Breast epithelium (tissue), 4 donors: ENCODE measurements around the gene SAXO1. TPM values are rescaled to one million over a fixed set of nuclear protein-coding genes. Genes with fewer than 3 reads are reported as not detected.
"Not testable (repeated sequence)": the region's sequence is repeated elsewhere in the genome, so short reads cannot be mapped to it uniquely, and the experiment has no call there.

Source experiments
- DNase-seq, 2 donors: peaks; one replicate each; pipeline ENCODE4 v3.0.0-alpha.2; 2019; ENCODE audit warnings: low spot score in 2 of 2
- H3K27ac ChIP-seq, 2 donors: fragments of 200-600 bp; sonication (generic) in 1 of 2; one replicate each; pipeline ENCODE4 v1.5.1; 2016 to 2019; ENCODE audit warnings: mild to moderate bottlenecking in 1 of 2
- H3K27me3 ChIP-seq, 2 donors: fragments of 200-600 bp; sonication (generic) in 1 of 2; one replicate each; pipeline versions ENCODE4 v1.5.1 to v1.6.0; 2017 to 2019; ENCODE audit warnings: control low read depth in 1 of 2, mild to moderate bottlenecking in 1 of 2
- H3K36me3 ChIP-seq: fragments of 200-600 bp; one replicate; pipeline ENCODE4 v1.5.1; 2019
- H3K4me1 ChIP-seq, 2 donors: fragments of 200-600 bp; sonication (generic); one replicate each; pipeline ENCODE4 v1.5.1; 2016 to 2019; ENCODE audit warnings: control low read depth in 1 of 2
- H3K4me3 ChIP-seq, 3 donors: fragments of 200-600 bp; sonication (generic); 1 replicate in 2 of 3; 2 replicates in 1 of 3; pipeline ENCODE4 v1.5.1; 2016 to 2019; ENCODE audit warnings: mild to moderate bottlenecking in 3 of 3, moderate library complexity in 2 of 3
- H3K9me3 ChIP-seq, 2 donors: fragments of 200-600 bp; sonication (generic) in 1 of 2; one replicate each; pipeline ENCODE4 v1.5.1; 2016 to 2019; ENCODE audit warnings: control low read depth in 1 of 2
- CTCF ChIP-seq, 3 donors: fragments of 450-650 bp; IDR thresholded peaks; one replicate each; pipeline ENCODE4 v1.5.1; 2016 to 2017; ENCODE audit warnings: antibody characterized with exemption in 3 of 3, mild to moderate bottlenecking in 3 of 3, moderate library complexity in 3 of 3
- POLR2A ChIP-seq: fragments of 450-650 bp; IDR thresholded peaks from one replicate; pipeline ENCODE4 v1.6.1; 2016; ENCODE audit warnings: antibody characterized with exemption, mild to moderate bottlenecking, moderate library complexity
- POLR2AphosphoS5 ChIP-seq, 3 donors: sonication (generic); formaldehyde crosslinking; IDR thresholded peaks; one replicate each; pipeline ENCODE4 v1.6.1; 2017; ENCODE audit warnings: antibody characterized with exemption in 3 of 3
- intact Hi-C: fragments of 100-400 bp; cut with DNase I; formaldehyde crosslinking; loops from one replicate; pipeline ENCODE4 v1.15.1; 2023; ENCODE audit warnings: low total_unique reads
- total RNA-seq, 3 donors: library from RNA; depleted of rRNA; stranded (reverse); fragments of >200 nt; gene quantifications; one replicate each; pipeline ENCODE4 v1.1.0, GENCODE V29; 2016

Gene SAXO1
- total RNA-seq, 3 donors from 2014 or later = 0.16 to 0.29 TPM; not detected in 1

GRCh38 chr9:18939943-18940342 is 93.1 kb downstream of the SAXO1 start:
- Histone ChIP-seq H3K9me3 (no peaks in the 10 kb centered on the region), H3K4me1 (no peaks in the 10 kb centered on the region), H3K36me3 (no peaks in the 10 kb centered on the region), H3K27me3 (no peaks in the 10 kb centered on the region), H3K4me3 (no peak overlapping the region), H3K27ac (no peak overlapping the region)
- intact Hi-C loops = no loop called here
- TF ChIP-seq POLR2A (no peak), POLR2AphosphoS5 (IDR thresholded peaks at IDR 0.05) (no peak), CTCF (IDR thresholded peaks at IDR 0.05) (no peak)
- DNase-seq = no peak

- H3K36me3 ChIP-seq = no peaks in the 10 kb centered on the region
- H3K9me3 ChIP-seq = no peaks in the 10 kb centered on the region
- intact Hi-C loops = no loop called here
- H3K4me3 ChIP-seq = no peak overlapping the region
- H3K27ac ChIP-seq = no peak overlapping the region
- no peaks in the 10 kb centered on the region for H3K4me1 ChIP-seq
- H3K27me3 ChIP-seq = no peaks in the 10 kb centered on the region
- TF ChIP-seq CTCF (IDR thresholded peaks at IDR 0.05) (no peak), POLR2A (no peak), POLR2AphosphoS5 (IDR thresholded peaks at IDR 0.05) (no peak)
- DNase-seq = no peak
These were observed 96.7 kb downstream of the SAXO1 start for GRCh38 chr9:18936094-18936871.

GRCh38 chr9:18935541-18935940 is 97.5 kb downstream of the SAXO1 start:
- no peaks in the 10 kb centered on the region for H3K36me3 ChIP-seq
- no peak overlapping the region for H3K4me3 ChIP-seq
- no peaks in the 10 kb centered on the region for H3K27me3 ChIP-seq
- intact Hi-C loops = no loop called here
- H3K9me3 ChIP-seq = no peaks in the 10 kb centered on the region
- no peaks in the 10 kb centered on the region for H3K4me1 ChIP-seq
- DNase-seq = no peak
- TF ChIP-seq POLR2AphosphoS5 (IDR thresholded peaks at IDR 0.05) (no peak), POLR2A (no peak), CTCF (IDR thresholded peaks at IDR 0.05) (no peak)
- no peak overlapping the region for H3K27ac ChIP-seq

GRCh38 chr9:18930611-18931010 is 102.4 kb downstream of the SAXO1 start:
- H3K27ac ChIP-seq, H3K36me3 ChIP-seq, H3K4me1 ChIP-seq, H3K9me3 ChIP-seq, H3K4me3 ChIP-seq, intact Hi-C loops, H3K27me3 ChIP-seq, DNase-seq: not testable (repeated sequence)

- no peak overlapping the region for H3K27ac ChIP-seq
- H3K27me3 ChIP-seq = no peaks in the 10 kb centered on the region
- DNase-seq = no peak
- no peaks in the 10 kb centered on the region for H3K4me1 ChIP-seq
- TF ChIP-seq POLR2A (no peak), CTCF (IDR thresholded peaks at IDR 0.05) (no peak), POLR2AphosphoS5 (IDR thresholded peaks at IDR 0.05) (no peak)
- H3K36me3 ChIP-seq = no peaks in the 10 kb centered on the region
- H3K9me3 ChIP-seq = no peaks in the 10 kb centered on the region
- intact Hi-C loops = no loop called here
- no peak overlapping the region for H3K4me3 ChIP-seq
These were observed 104.3 kb downstream of the SAXO1 start for GRCh38 chr9:18928711-18929110.
